ENCODE results near the gene ADORA2B. TPM values are rescaled to one million over a fixed set of nuclear protein-coding genes. Genes with fewer than 3 reads are reported as not detected.
"Not testable (repeated sequence)": the region's sequence is repeated elsewhere in the genome, so short reads cannot be mapped to it uniquely, and the experiment has no call there.

Gene ADORA2B
- polyA plus RNA-seq, 1 of the 3 experiments (the other 2 are of a cell fraction): 12.6 TPM

DNA sequence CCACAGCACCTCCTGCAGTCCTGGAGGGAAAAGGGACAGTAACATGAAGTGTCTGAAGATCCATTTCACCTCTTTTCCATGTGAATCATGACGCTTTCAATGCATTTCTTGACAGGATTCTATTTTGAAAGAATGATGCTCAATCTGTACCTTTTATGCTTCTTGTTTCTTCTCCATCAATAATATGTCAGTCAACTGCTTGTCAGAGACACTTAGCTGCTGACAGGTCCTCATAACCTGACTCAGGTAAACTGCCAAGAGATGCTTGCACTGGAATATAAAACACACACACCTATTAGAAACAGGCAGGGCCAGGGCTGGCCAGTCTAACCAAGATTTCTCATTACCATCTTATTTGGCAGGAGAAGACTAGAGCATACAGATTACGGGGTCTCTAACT is 33.0 kb downstream of the ADORA2B start:
- Histone ChIP-seq H3K27ac (ENCODE audit: low read depth in 2 of 2, low read length in 1 of 2) (no peak overlapping the region), H3F3A (replicated peaks; ENCODE audit: insufficient read depth) (peaks cover 5% of the 10 kb centered on the region), H3K4me2 (no peak overlapping the region), H3K79me2 (ENCODE audit: insufficient read depth) (no peaks in the 10 kb centered on the region), H2AFZ (ENCODE audit: low read depth) (no peak overlapping the region), H4K20me1 (ENCODE audit: insufficient read depth) (no peaks in the 10 kb centered on the region), H3K36me3 (replicated peaks in 1 of 2; ENCODE audit: control insufficient read depth in 1 of 2, insufficient read depth in 2 of 2, low read length in 1 of 2) (peaks cover 18 to 36% of the 10 kb centered on the region in 2 experiments), H3K9ac (no peak overlapping the region), H3K27me3 (ENCODE audit: insufficient read depth) (no peaks in the 10 kb centered on the region), H3K9me3 (no peaks in the 10 kb centered on the region), H3K9me2 (no peaks in the 10 kb centered on the region), H3K4me3 (ENCODE audit: low read depth in 2 of 2, low read length in 1 of 2) (no peak overlapping the region), H3K4me1 (ENCODE audit: control insufficient read depth in 1 of 2, insufficient read depth in 2 of 2, low read depth in 1 of 2, low read length in 1 of 2) (peaks cover 0 to 6% of the 10 kb centered on the region in 2 experiments; a peak in 1 of 4 replicates)
- ChIA-PET CTCF (no interaction called here), POLR2A (no interaction called here)
- WGBS (ENCODE audit: low lambda C conversion rate): 97% methylated on average over 2 of the region's 2 CpGs
- no peak for DNase-seq
- no peak for TF ChIP-seq EP300 (IDR thresholded peaks at IDR 0.05; ENCODE audit: borderline replicate concordance in 1 of 2, low read depth in 1 of 2, low read length in 1 of 2)
- 0 out of 2 replicates have a peak, but pooled peaks have one; percentile 6 for TF ChIP-seq CTCF (IDR thresholded peaks at IDR 0.05)

- CTCF ChIA-PET: no interaction called here
Observed at GRCh38 chr17:15978606-15979005, 33.7 kb downstream of the ADORA2B start.

DNA sequence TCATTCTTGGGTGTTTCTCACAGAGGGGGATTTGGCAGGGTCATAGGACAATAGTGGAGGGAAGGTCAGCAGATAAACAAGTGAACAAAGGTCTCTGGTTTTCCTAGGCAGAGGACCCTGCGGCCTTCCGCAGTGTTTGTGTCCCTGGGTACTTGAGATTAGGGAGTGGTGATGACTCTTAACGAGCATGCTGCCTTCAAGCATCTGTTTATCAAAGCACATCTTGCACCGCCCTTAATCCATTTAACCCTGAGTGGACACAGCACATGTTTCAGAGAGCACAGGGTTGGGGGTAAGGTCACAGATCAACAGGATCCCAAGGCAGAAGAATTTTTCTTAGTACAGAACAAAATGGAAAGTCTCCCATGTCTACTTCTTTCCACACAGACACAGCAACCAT is 34.1 kb downstream of the ADORA2B start:
- H3K27me3 ChIP-seq (ENCODE audit: insufficient read depth); H3K9me2 ChIP-seq; H3K4me3 ChIP-seq (ENCODE audit: low read depth in 2 of 2, low read length in 1 of 2); CTCF ChIA-PET; H3F3A ChIP-seq (replicated peaks; ENCODE audit: insufficient read depth); H3K9me3 ChIP-seq; H3K9ac ChIP-seq; H2AFZ ChIP-seq (ENCODE audit: low read depth); DNase-seq; H4K20me1 ChIP-seq (ENCODE audit: insufficient read depth); H3K4me1 ChIP-seq (ENCODE audit: control insufficient read depth in 1 of 2, insufficient read depth in 2 of 2, low read depth in 1 of 2, low read length in 1 of 2); H3K4me2 ChIP-seq; H3K79me2 ChIP-seq (ENCODE audit: insufficient read depth); H3K27ac ChIP-seq (ENCODE audit: low read depth in 2 of 2, low read length in 1 of 2); POLR2A ChIA-PET: not testable (repeated sequence)
- H3K36me3 ChIP-seq (replicated peaks in 1 of 2; ENCODE audit: control insufficient read depth in 1 of 2, insufficient read depth in 2 of 2, low read length in 1 of 2): peaks cover 20 to 36% of the 10 kb centered on the region in 2 experiments
- WGBS (ENCODE audit: low lambda C conversion rate): no CpG with 5 or more reads among the region's 4 CpGs

More at GRCh38 chr17:15978606-15979005, 33.7 kb downstream of the ADORA2B start:
- H4K20me1 ChIP-seq (ENCODE audit: insufficient read depth): no peaks in the 10 kb centered on the region
- H2AFZ ChIP-seq (ENCODE audit: low read depth): no peak overlapping the region
- POLR2A ChIA-PET: no interaction called here
- H3K79me2 ChIP-seq (ENCODE audit: insufficient read depth): no peaks in the 10 kb centered on the region
- H3K4me1 ChIP-seq (ENCODE audit: control insufficient read depth in 1 of 2, insufficient read depth in 2 of 2, low read depth in 1 of 2, low read length in 1 of 2): peaks cover 0 to 6% of the 10 kb centered on the region in 2 experiments; a peak in 1 of 4 replicates
- TF ChIP-seq EP300 (IDR thresholded peaks at IDR 0.05; ENCODE audit: borderline replicate concordance in 1 of 2, low read depth in 1 of 2, low read length in 1 of 2) (no peak), ELF1 (IDR thresholded peaks at IDR 0.05) (no peak), TCF12 (IDR thresholded peaks at IDR 0.05) (no peak), SMC3 (IDR thresholded peaks at IDR 0.05; ENCODE audit: low read depth, low read length) (no peak), MAX (IDR thresholded peaks at IDR 0.05; ENCODE audit: low read depth) (no peak)
- TF ChIP-seq, protein P1, sequence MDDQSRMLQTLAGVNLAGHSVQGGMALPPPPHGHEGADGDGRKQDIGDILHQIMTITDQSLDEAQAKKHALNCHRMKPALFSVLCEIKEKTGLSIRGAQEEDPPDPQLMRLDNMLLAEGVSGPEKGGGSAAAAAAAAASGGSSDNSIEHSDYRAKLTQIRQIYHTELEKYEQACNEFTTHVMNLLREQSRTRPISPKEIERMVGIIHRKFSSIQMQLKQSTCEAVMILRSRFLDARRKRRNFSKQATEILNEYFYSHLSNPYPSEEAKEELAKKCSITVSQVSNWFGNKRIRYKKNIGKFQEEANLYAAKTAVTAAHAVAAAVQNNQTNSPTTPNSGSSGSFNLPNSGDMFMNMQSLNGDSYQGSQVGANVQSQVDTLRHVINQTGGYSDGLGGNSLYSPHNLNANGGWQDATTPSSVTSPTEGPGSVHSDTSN (IDR thresholded peaks at IDR 0.05): no peak
- TF ChIP-seq, protein P2, sequence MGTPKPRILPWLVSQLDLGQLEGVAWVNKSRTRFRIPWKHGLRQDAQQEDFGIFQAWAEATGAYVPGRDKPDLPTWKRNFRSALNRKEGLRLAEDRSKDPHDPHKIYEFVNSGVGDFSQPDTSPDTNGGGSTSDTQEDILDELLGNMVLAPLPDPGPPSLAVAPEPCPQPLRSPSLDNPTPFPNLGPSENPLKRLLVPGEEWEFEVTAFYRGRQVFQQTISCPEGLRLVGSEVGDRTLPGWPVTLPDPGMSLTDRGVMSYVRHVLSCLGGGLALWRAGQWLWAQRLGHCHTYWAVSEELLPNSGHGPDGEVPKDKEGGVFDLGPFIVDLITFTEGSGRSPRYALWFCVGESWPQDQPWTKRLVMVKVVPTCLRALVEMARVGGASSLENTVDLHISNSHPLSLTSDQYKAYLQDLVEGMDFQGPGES (IDR thresholded peaks at IDR 0.05; ENCODE audit: low read depth, low read length): no peak
- no peak overlapping the region for H3K4me2 ChIP-seq
- H3K9me2 ChIP-seq: no peaks in the 10 kb centered on the region
- peaks cover 5% of the 10 kb centered on the region for H3F3A ChIP-seq (replicated peaks; ENCODE audit: insufficient read depth)
- H3K27ac ChIP-seq (ENCODE audit: low read depth in 2 of 2, low read length in 1 of 2): no peak overlapping the region
- no peak overlapping the region for H3K9ac ChIP-seq
- no peaks in the 10 kb centered on the region for H3K9me3 ChIP-seq
- H3K27me3 ChIP-seq (ENCODE audit: insufficient read depth): no peaks in the 10 kb centered on the region
- H3K36me3 ChIP-seq (replicated peaks in 1 of 2; ENCODE audit: control insufficient read depth in 1 of 2, insufficient read depth in 2 of 2, low read length in 1 of 2): peaks cover 18 to 36% of the 10 kb centered on the region in 2 experiments
- DNase-seq: no peak
- H3K4me3 ChIP-seq (ENCODE audit: low read depth in 2 of 2, low read length in 1 of 2): no peak overlapping the region
- 93% methylated on average over 1 of the region's 1 CpG for WGBS (ENCODE audit: low lambda C conversion rate)
